Adrenal gland (tissue), 12 donors: ENCODE measurements around the gene KNSTRN. TPM values are rescaled to one million over a fixed set of nuclear protein-coding genes. Genes with fewer than 3 reads are reported as not detected.
A peak's percentile ranks its signal among the peaks of the same experiment; 100 is the strongest.

Experiments used
- DNase-seq, 7 donors: peaks; one replicate each; pipeline ENCODE4 v3.0.0-alpha.2; 2019 to 2020
- H3K27ac ChIP-seq, 5 donors: fragments of 200-600 bp; sonication (generic) in 4 of 5; 1 replicate in 3 of 5; 2 replicates in 2 of 5; pipeline versions ENCODE4 v1.5.1 to v1.8.0; 2016 to 2020; ENCODE audit warnings: mild to moderate bottlenecking in 1 of 5
- H3K27me3 ChIP-seq: fragments of 200-600 bp; 2 replicates; pipeline ENCODE4 v1.8.0; 2021
- H3K36me3 ChIP-seq, 2 donors: fragments of 200-600 bp; replicated peaks in 1 of 2; 1 replicate in 1 of 2; 2 replicates in 1 of 2; pipeline versions ENCODE4 v1.5.1 to v1.8.0; 2018 to 2022
- H3K4me1 ChIP-seq, 2 donors: fragments of 200-600 bp; replicated peaks in 1 of 2; 1 replicate in 1 of 2; 2 replicates in 1 of 2; pipeline versions ENCODE4 v1.5.1 to v1.8.0; 2018 to 2021
- H3K4me3 ChIP-seq, 4 donors: fragments of 200-600 bp; sonication (generic) in 3 of 4; one replicate each; pipeline ENCODE4 v1.5.1; 2016 to 2018
- H3K9me3 ChIP-seq, 3 donors: fragments of 200-600 bp; sonication (generic) in 1 of 3; replicated peaks in 1 of 3; 1 replicate in 2 of 3; 2 replicates in 1 of 3; pipeline versions ENCODE4 v1.5.1 to v1.8.0; 2016 to 2021
- POLR2A ChIP-seq, 2 donors: fragments of 450-650 bp; IDR thresholded peaks; one replicate each; pipeline ENCODE4 v1.6.1; 2017; ENCODE audit warnings: antibody characterized with exemption in 2 of 2, mild to moderate bottlenecking in 2 of 2, moderate library complexity in 1 of 2
- WGBS, 4 donors: extraction: QIAGEN DNeasy Blood & Tissue Kit in 2 of 4; methylation state at CpG; one replicate each; pipeline versions ENCODE4 v1.1.5 to v1.1.7; 2013 to 2017; 5-methylcytosine and 5-hydroxymethylcytosine counted together
- intact Hi-C, 2 donors: fragments of 100-400 bp; cut with DNase I; formaldehyde crosslinking; loops; one replicate each; pipeline versions ENCODE4 v1.14.1 to v1.15.0; 2022 to 2023
- polyA plus RNA-seq, 3 donors: library from polyadenylated mRNA; stranded (reverse); fragments of 200-250 nt in 2 of 3; fragments of 350-450 nt in 1 of 3; fragmentation: Illumina TruSeq in 1 of 3; extraction: RNeasy Lipid Tissue Mini Kit (QIAGEN cat#74804) in 1 of 3; gene quantifications; one replicate each; pipeline ENCODE4 v1.2.3, GENCODE V29; 2013 to 2014
- total RNA-seq, 9 donors: library from RNA; depleted of rRNA in 4 of 9; stranded (reverse); fragments of >200 nt in 4 of 9; fragments of 120-200 nt in 1 of 9; fragmentation: NEBNext Ultra II Directional in 1 of 9; extraction: Animal tissue kit (Norgen Biotek cat#: 25700) in 1 of 9; gene quantifications; one replicate each; pipeline versions ENCODE4 v1.1.0 to v1.2.4, GENCODE V29; 2013 to 2023
- TF ChIP-seq, protein P1 (sequence below), 6 experiments: fragments of 450-650 bp in 4 of 6; fragments of 200-600 bp in 2 of 6; sonication (generic) in 1 of 6; IDR thresholded peaks; 1 replicate in 5 of 6; 2 replicates in 1 of 6; pipeline versions ENCODE4 v1.5.1 to v1.8.0; 2016 to 2021; ENCODE audit warnings: antibody characterized with exemption in 6 of 6, mild to moderate bottlenecking in 2 of 6, moderate library complexity in 1 of 6
- donor health status: healthy with polysubstance abuse.
- donor health status: Bipolar disorder and iron deficiency.
- donor health status: DM: yes; HTN: yes; CAD: no.
- donor health status: DM: no; HTN: no; CAD: no.
- donor health status: DM: no; HTN: no; CAD: no.
- donor health status: DM: yes; HTN: yes; CAD: no.

KNSTRN gene
- total and polyA plus RNA-seq, 12 donors, result 4.0 to 39.8 (median 10.4) TPM

DNA sequence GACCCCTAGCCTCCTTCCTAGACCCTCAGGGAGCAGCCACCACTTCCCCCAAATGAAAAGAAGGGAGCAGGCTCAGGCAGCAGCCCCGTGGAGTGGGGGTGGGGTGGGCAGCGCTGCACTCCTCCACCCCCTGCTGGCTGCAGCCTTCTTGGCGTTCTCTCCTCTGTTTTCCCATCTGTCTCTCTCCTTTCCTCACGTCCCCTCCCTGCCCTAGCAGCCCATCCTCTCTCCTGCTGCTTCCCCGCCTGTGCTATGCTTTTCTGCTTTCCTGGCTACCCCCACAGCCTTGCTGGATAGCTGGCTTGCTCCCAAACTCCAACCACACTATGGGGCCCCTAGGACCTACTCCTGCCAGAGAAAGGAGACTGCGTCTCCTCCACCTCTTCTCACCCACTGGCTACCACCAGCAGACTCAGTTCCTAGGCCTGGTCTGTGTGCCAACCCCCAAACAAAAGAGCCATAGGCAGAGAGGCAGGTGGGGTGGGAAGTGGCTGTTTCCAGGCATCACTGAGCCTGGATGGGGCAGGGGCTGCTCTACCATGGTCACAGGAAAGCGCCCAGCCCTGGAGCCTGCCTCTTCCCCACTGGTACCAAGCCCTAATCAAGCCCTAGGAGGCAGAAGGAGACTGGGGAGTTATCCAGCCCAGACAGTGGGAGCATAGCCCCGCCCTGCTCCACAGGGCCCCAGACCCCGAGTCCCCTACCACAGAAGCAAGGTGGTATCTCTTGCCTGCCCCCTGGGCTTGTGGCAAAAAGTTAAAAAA is 27.9 kb upstream of the KNSTRN start:
- peak in 2 of 7 donors; percentile 42 to 62 for DNase-seq
- H3K36me3 ChIP-seq, result no peaks in the 10 kb centered on the region
- no peak overlapping the region for H3K27ac ChIP-seq
- H3K4me3 ChIP-seq, result no peak overlapping the region
- H3K27me3 ChIP-seq, result no peaks in the 10 kb centered on the region
- H3K4me1 ChIP-seq, result peaks cover 5 to 16% of the 10 kb centered on the region in 2 donors
- H3K9me3 ChIP-seq, result no peaks in the 10 kb centered on the region
- intact Hi-C loops, result no loop called here
- TF ChIP-seq, protein P1, sequence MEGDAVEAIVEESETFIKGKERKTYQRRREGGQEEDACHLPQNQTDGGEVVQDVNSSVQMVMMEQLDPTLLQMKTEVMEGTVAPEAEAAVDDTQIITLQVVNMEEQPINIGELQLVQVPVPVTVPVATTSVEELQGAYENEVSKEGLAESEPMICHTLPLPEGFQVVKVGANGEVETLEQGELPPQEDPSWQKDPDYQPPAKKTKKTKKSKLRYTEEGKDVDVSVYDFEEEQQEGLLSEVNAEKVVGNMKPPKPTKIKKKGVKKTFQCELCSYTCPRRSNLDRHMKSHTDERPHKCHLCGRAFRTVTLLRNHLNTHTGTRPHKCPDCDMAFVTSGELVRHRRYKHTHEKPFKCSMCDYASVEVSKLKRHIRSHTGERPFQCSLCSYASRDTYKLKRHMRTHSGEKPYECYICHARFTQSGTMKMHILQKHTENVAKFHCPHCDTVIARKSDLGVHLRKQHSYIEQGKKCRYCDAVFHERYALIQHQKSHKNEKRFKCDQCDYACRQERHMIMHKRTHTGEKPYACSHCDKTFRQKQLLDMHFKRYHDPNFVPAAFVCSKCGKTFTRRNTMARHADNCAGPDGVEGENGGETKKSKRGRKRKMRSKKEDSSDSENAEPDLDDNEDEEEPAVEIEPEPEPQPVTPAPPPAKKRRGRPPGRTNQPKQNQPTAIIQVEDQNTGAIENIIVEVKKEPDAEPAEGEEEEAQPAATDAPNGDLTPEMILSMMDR (IDR thresholded peaks at IDR 0.05), result peak in 5 of 6 experiments; percentile 22 to 46 (median 37)
- TF ChIP-seq POLR2A (IDR thresholded peaks at IDR 0.05), result no peak
- 38 to 48% (median 41%) methylated on average over 7 to 9 of the region's 9 CpGs for WGBS, 4 donors

DNA sequence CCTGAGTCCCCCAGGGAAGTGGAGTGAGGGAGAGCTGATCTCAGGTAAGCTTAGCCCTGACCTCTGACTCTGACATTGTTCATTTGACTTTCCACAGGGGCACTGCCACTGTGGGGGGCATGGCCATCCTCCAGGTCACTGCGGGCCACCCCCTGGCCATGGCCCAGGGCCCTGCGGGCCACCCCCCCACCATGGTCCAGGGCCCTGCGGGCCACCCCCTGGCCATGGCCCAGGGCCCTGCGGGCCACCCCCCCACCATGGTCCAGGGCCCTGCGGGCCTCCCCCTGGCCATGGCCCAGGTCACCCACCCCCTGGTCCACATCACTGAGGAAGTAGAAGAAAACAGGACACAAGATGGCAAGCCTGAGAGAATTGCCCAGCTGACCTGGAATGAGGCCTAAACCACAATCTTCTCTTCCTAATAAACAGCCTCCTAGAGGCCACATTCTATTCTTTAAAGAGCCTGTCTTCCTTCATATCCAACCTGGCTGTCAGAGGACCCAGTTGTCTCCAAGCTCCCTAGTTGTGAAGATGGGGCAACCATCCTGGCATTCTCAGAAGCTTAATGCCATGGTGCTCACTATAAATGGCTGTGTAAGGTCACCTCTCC is 26.4 kb upstream of the KNSTRN start:
- no peak overlapping the region for H3K27ac ChIP-seq
- DNase-seq, result no peak
- H3K36me3 ChIP-seq, result no peaks in the 10 kb centered on the region
- H3K9me3 ChIP-seq, result no peaks in the 10 kb centered on the region
- intact Hi-C loops, result no loop called here
- no peak for TF ChIP-seq POLR2A (IDR thresholded peaks at IDR 0.05)
- TF ChIP-seq, protein P1 (IDR thresholded peaks at IDR 0.05), result no peak
- 81 to 82% methylated on average over 5 of the region's 5 CpGs; no CpG with 5 or more reads in 2 of the 4 donors for WGBS, 4 donors
- peaks cover 5 to 16% of the 10 kb centered on the region in 2 donors for H3K4me1 ChIP-seq
- H3K27me3 ChIP-seq, result no peaks in the 10 kb centered on the region
- H3K4me3 ChIP-seq, result no peak overlapping the region

DNA sequence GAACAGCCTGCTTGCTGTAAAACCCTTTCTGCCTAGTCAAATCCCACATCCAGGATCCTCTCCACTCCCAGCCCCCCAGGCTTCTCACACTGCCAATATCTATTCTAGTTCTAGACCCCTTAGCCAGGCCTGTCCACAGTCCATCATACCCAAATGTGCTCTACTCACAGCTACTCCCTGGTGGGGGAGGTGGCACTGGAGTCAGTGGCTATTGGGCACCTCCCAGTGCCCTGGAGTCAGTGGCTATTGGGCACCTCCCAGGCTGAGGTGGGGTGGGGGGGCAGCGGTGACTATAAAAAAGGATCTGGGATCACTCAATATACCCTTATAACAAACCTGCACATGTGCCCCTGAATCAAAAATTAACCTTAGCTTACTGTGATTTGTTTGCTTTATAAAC is 25.3 kb upstream of the KNSTRN start:
- no peak overlapping the region for H3K4me3 ChIP-seq
- no peaks in the 10 kb centered on the region for H3K36me3 ChIP-seq
- H3K9me3 ChIP-seq, result no peaks in the 10 kb centered on the region
- peaks cover 5 to 16% of the 10 kb centered on the region in 2 donors for H3K4me1 ChIP-seq
- H3K27ac ChIP-seq, result no peak overlapping the region
- 50 to 73% (median 69%) methylated on average over 1 of the region's 1 CpG for WGBS, 4 donors
- TF ChIP-seq POLR2A (IDR thresholded peaks at IDR 0.05), result no peak
- TF ChIP-seq, protein P1 (IDR thresholded peaks at IDR 0.05), result no peak
- DNase-seq, result no peak
- intact Hi-C loops, result no loop called here
- H3K27me3 ChIP-seq, result no peaks in the 10 kb centered on the region

DNA sequence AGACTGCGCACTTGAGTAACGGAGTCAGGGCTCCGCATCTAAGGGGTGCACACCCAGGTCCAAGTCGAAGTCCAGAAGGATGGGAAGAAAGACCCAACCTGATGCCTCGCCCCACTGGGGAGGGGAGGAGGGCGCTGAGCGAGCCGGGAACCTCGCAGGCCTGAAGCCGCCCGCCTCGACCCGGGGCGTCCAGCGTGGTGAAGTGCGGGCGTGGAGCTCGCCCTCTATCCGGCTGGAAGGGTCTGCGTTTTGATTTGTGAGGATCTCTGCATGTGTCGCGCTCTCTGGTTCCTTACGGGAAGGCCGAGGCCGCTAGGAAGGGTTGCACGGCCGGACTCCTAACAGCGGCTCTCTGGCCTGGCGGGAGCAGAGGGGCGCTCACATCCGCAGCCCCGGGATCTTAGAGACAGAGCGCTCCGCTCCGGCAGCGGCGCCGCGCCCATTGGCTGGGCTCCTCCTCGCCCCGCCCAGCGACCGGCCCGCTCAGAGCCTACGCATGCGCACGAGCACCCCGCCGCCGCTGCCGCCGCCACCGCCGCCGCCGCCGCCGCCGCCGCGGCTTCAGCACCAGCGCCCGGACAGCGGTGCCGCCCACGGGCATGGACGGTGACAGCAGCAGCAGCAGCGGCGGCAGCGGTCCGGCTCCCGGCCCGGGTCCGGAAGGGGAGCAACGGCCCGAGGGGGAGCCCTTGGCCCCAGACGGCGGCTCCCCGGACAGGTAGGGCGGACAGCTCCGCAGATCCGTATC is 24.6 kb upstream of the KNSTRN start, which contains the start of gene DISP2:
Gene DISP2, plus strand, starts transcription at position 497 of the 748 bp plus-strand sequence. Its CDS starts 103 bp downstream, at position 600.
- Histone ChIP-seq H3K4me1 (peaks cover 5 to 16% of the 10 kb centered on the region in 2 donors), H3K27ac (peak within 1 kb of the TSS in 1 of 5 donors; percentile 57), H3K9me3 (no peaks in the 10 kb centered on the region), H3K27me3 (no peaks in the 10 kb centered on the region), H3K4me3 (peak within 1 kb of the TSS in 2 of 4 donors; percentile 24 to 55), H3K36me3 (no peaks in the 10 kb centered on the region)
- peak; percentile 82 to 92 (median 87) for DNase-seq
- TF ChIP-seq, protein P1 (IDR thresholded peaks at IDR 0.05), result no peak
- TF ChIP-seq POLR2A (IDR thresholded peaks at IDR 0.05), result no peak
- 4 to 15% (median 5%) methylated on average over 16 to 82 of the region's 82 CpGs for WGBS, 4 donors
- intact Hi-C loops, result no loop called here
